GM19328 (cell line): ENCODE measurements around the gene TPST2.
A peak's percentile ranks its signal among the peaks of the same experiment; 100 is the strongest.
"Not testable (repeated sequence)": the region's sequence is repeated elsewhere in the genome, so short reads cannot be mapped to it uniquely, and the experiment has no call there.

Source experiments
- ATAC-seq: cut with Tn5 transposase; IDR thresholded peaks from one replicate; pipeline ENCODE4 v1.9.1; 2021; ENCODE audit warnings: mild to moderate bottlenecking, moderate library complexity; ENCODE audit not compliant: unreplicated experiment

Gene TPST2

DNA sequence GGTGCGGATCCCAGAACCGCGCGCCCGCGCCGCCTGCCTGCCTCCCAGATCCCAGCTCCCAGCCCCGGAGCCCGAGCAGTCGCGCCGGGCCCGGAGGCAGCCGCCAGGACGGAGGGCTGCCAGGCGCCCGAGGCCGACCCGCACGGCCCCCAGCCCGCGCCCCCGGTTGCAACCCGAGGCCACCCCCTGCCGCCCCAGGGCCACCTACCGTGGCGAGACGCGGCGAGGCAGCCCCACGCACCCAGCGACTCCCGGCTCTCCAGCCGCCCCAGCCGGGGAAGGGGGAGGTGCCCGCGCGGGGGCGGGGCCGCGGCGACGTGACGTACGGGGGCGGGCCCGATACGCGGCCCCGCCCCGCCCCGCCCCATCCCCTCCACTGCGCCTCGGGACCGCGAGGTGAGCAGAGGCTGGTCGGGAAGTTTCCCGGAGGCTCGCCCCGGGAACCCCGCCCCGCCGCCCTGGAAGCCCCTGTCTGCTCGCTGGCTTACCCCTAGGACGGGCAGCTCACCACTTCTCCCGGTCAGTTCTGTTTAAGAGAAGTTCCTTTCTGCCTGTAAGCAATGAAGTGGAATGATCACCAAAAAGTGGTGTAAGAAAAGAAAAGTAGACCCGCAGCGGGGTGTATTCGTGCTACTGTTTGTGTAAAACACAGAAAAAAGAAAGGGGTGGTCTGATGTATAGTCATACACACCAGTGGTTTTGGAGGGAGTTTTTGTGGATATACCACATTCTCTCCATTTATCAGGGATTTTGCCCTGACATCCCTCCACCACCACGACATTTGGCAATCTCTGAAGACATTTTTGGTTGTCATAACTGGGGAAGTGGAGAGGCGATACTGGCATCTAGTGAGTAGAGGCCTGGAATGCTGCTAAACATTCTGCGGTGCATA, at the start of gene TPST2:
Gene TPST2, minus strand, starts transcription at position 288 of the 892 bp plus-strand sequence. CDS start 48,502 bp downstream, outside the sequence.
- peak; percentile 66 for ATAC-seq

DNA sequence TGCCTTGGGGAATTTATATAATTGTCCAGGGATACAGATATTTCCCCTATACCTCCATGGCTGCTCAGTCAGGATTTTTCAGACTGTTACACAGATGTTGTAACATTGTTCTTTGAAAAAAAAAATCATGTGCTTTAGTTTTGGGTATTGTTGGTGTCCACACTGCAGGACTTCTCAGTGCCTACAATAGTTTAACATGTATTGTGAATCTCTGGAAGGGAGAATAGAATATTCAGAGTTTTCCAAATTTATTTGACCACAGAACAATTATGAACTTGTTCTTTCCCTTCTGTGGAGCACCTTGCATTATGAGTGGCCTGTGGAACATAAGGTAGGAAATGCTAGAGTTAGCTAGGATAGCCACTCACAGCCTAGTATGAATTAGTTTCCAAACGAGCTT, 46.4 kb upstream of the TPST2 start:
- ATAC-seq = no peak

DNA sequence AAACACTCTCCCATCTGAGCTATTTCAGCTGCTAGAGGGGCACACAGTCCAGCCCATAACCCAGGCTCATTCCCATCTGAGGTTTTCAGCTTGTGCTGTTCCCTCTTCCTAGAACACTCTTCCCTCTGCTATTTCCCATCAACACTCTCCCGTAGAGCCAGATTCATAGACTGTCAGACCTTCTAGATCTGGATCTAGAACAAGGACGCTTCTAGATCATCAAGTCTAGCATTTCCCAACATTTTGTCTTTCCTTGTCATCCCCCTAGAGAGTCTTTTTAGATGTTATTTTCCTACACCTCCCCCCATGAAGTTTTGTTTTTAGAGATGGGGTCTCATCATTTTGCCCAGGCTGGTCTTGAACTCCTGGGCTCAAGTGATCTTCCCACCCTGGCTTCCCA, 45.2 kb upstream of the TPST2 start:
- no peak for ATAC-seq

DNA sequence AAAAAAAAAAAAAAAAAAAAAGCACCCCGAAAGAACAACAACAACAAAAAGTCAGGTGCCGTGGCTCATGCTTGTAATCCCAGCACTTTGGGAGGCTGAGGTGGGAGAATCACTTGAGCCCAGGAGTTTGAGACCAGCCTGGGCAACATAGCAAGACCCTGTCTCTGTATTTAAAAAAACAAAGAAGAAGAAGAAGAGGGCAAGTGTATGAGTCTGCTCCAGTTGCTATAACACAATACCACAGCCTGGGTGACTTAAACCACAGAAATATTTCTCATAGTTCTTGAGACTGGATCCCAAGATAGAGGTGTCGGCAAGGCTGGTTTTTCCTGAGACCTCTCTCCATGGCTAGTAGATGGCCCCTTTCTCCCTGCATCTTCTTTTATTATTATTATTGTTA, 44.3 kb upstream of the TPST2 start:
- no peak for ATAC-seq

DNA sequence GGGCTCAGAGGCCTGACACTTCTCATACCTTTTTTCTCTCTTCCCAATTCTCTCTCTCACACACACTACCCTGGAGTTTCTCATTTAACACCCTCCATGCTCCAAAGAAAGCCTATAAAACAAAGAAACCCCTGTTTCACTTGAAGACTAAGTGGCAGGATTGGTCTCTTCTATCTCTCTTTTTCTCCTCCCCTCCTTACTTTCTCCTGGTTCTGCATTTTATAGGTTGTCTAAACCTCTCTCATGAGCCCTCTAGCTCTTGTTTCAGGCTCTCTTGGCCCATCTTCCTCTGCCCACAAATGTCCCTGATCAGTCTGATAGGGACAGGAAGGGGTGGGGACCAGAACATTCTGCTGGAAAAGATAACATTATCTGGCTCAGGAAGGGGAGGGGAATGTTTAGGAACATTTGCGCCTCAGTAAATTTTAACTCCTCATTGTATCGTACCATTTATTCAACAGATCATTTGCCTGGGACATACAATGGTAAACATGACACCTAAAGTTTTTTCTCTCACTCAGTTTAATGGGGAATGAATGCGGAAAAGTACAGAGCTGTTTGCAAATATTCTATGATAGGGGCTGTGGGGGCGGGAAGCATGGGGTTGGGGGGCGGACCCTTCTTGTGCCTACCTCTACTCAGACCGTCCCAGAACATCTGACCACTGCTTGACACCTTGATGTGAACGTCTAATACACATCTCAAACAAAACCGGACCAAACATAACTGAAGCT, 42.7 kb upstream of the TPST2 start:
- no peak for ATAC-seq

DNA sequence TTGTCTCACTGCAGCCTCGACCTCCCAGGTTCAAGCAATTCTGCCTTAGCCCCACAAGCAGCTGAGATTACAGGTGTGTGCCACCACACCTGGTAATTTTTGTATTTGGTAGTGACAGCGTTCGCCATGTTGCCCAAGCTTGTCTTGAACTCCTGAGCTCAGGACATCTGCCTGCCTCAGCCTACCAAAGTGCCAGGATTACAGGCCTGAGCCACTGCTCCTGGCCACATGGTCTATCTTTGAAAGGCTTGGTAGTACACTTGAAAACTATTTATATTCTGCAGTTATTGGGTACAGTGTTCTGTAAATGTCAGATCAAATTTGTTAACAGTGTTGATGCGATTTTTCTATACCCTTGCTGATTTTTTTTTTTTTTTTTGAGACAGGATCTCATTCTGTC, 41.4 kb upstream of the TPST2 start:
- no peak for ATAC-seq

DNA sequence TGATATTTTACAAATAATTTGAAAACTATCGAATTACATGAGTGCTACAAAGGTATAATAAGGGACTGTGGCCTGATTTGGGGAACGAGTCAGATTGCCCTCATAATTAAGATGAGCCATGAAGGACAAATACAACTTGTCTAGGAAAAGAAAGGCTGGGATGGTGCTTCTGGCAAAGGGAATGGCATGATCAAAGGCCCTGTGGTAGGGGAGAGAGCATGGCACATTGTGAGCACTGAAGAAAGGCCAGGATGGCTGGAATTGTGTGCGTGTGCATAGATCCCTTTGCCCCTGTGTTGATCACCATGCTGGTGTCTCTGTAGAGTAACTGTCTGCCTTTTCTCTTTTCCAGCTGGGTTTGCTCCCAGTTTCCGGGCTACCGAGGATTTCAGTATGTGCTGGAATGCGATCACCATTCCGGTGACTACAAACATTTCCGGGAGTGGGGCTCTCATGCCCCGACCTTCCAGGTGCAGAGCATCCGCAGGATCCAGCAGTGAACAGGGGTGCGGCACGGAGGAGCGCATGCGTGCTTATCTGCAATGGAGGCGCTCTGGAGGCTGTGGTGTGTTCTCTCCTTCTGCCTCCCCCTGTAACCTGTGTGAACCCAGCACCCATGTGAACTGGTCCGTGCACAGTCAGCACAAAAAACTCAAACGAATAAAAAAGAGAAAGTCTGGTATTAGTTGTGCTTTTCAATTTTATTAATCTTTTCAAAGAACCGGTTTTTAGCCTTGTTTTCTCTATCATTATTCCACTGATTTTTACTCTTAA, 40.2 kb upstream of the TPST2 start:
- ATAC-seq = no peak

DNA sequence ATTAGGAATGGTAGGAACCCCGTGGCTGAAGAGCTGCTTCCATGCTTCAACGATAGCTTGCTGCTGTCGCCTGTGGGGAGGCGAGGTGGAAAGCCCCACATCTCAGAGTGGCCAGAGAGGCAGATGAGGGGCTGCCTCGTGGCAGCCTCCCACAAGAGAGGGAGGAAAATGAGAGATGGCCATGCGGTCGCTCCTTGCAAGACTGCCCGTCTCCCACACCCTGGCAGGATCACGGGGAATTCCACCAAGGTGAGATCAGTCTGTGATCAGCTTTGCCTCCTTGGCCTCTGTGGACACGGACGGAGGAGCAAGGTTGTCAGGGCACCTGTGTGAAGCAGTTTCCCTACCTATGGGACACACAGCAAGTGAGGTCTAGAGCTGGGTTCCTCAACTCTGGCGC, 34.9 kb upstream of the TPST2 start:
- no peak for ATAC-seq

DNA sequence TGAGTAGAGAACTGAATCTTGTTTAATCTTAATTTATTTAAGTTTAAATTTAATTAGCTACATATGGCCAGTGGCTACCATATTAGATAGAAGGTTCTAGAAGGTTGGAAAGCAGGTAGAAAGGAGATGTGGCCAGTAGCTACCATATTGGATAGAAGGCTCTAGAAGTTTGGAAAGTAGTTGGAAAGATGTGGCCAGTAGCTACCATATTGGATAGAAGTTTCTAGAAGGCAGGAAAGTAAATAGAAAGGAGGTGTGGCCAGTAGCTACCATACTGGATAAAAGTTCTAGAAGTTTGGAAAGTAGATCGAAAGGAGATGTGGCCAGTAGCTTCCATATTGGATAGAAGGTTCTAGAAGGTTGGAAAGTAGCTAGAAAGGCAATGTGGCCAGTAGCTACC, 34.1 kb upstream of the TPST2 start:
- ATAC-seq = no peak

DNA sequence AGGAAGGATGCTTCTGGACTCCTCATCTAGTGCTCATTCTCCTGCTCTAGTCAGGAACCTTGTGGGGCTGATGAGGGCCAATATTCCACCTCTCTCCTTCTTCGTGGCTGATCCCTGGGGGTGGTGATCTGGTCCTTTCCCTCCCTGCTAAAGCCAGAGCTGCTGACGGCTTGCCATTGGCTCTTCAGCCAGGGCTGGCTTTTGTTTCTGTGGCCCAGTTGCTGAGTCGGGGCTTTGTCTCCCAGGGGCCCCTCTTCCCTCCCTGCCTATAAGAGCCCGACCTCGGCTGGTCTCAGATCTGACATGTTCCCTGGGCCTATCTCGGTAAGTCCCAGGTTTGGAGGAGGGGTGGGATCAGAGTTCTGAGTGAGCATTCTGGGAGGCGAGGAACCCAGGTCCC, 31.7 kb upstream of the TPST2 start, which contains the start of gene CRYBA4:
Gene CRYBA4, plus strand, starts transcription at position 301 of the 400 bp plus-strand sequence. CDS start 634 bp downstream, outside the sequence.
- ATAC-seq = no peak

DNA sequence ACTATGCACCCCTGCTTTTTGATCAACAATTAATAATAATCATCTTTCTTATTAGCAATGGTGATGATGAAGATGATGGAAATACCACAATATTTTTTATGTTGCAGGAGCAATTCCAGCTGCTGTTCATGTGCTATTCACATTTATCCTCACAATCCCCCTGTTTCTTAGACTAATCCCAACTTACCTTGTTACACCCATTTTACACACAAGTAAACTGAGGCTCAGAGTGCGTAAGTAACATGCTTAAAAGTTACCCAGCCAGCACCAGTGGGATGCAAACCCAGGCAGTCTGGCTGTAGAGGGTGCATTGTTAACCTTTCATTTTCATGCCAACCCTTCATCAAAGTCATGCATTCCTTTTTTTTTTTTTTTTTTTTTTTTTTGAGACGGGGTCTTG, 30.3 kb upstream of the TPST2 start:
- no peak for ATAC-seq

DNA sequence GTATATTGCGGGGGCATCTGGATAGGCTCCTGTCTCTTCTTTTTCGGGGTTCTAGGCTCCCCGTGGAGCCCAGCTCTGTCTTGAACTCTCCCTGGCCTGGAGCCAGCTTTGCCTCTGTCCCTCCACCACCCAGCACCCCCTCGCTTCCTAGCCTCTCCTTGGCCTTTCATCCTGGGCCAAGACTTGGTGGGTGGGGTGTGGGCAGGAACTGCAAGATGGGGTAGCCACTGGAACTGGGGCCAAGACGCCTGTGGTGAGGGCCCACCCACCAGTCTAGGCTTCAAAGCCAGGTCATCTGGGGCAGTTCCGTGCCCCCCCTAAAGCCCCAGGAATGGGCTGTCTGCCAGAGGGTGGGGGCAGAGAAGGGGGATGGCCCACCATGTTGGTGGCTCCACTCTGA, 29.6 kb upstream of the TPST2 start:
- ATAC-seq = no peak

DNA sequence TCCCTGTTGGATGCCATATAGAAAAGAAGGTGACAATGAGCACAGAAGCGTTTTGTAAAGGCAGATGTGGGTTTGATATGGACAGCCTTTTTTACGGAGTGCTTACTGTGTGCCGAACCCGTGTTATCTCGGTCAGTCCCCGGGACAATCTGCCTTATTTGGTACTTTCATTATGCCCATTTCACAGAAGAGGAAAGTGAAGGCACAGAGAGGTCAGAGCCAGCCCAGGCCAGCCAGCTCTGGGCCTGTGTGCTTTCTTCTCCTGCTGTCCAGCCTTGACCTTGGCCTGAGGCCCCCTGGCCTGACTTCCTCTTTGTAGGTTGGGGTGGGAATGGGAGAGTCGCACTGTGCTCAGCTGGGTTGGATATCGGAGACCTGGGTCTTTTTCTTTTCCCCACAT, 28.5 kb upstream of the TPST2 start:
- no peak for ATAC-seq

DNA sequence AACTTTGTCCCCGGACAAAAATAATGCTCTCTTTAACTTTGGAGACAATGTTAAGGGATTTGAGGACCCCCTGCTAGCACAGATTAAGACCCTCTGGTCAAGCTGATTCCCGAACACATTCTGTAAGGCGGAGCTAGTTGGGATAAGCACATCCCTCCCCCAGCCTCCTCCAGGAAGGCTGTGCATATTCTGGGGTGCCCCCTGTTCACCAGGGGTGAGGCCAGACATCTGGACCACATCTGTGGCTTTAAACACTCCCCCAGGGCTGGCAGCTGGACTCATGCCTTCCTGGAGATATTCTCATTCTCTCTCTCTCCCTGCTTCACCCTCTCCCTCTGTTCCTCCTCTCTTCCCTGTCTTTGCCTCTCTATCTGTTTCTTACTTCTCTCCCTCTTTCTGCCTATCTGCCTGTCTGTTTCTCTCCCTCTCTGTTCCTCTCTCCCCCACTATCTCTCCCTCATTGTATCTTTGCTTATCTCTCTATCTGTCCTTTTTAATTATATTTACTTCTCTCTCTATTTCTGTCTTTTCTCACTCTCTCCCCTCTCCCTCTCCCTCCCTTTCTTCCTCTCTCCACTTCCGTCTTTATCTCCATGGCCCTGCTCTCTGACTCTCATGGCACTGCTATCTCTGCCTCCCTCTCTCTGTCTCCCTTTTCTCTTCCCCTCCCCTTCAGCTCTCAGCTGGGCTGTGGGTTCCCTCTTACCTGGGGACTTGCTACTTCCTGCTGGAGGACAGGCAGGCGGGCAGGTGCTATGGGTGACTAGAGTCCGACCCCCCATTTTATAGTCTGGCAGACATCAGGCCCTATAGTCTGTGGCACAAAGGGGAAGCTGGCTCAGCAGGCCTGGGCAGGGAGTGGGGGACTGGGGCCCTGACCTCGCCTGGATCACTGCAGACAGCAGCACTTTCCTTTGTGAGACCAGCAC, 27.6 kb upstream of the TPST2 start, which contains the start of gene CRYBB1:
Gene CRYBB1, minus strand, starts transcription at position 757 of the 929 bp plus-strand sequence. CDS start 1,708 bp downstream, outside the sequence.
- no peak for ATAC-seq

DNA sequence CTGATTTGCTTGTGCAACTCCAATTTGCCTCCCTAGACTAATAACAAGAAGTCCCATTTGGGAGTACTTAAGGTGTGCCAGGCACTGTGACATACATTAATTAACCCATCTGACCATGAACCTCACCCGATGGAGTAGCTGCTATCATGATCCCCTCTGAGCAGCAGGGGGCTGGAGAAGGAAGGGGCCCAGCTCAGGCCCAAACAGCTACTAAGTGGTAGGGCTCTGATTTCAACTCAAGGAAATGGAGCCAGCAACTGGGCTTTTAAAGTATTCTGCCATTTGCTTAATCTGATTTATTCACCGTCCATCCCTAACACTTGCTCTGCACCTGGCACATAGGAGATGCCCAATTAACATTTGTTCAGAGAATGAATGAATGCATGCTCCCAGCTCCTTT, 26.7 kb upstream of the TPST2 start:
- ATAC-seq = no peak

DNA sequence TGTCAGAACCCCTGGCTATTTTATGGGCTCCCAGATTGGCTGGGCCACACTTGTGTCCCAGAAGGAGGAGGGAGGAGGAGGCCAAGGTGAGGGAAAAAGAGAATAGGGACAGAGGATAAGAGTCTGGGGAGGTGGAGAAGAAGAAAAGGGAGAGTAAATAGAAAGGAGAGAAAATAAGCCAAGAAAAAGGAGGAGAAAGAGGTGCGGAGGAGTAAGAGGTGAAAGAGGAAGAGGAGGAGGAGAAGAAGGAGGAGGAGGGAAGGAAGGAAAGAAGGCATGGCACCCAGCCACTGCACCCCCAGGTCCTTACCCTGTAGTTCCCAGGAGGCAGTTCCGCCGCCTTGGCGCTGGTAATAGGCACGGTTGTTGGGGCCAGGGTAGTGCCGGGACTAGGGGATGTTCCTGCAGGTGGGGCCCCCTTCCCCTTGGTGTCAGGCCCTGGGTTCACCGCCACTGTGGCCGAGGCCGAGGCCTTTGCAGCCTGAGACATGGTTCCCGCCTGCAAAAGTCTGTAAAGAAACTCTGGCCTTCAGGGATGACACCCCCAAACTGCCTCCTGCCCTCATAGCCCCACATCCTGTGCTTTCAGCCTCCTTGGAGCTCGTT, 26.0 kb upstream of the TPST2 start:
- no peak for ATAC-seq

DNA sequence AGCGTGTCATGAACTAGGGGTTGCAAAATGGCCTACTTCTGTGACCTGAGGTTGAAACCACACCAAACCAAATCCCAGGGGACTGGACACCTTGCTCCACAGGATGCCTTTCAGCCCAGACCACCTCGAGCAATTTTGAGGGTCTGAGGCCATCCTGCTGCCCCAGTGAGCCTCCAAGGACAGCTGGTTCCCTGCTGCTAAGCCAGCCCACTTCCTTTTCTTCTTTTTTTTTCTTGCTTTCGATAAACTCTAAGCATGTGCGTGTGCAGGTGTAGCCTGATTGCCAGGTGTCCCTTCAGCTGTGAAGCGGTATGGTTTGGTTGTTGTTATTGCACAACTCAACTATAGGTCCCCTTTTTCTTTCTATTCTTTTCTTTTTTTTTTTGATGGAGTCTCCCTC, 25.2 kb upstream of the TPST2 start:
- ATAC-seq = no peak

DNA sequence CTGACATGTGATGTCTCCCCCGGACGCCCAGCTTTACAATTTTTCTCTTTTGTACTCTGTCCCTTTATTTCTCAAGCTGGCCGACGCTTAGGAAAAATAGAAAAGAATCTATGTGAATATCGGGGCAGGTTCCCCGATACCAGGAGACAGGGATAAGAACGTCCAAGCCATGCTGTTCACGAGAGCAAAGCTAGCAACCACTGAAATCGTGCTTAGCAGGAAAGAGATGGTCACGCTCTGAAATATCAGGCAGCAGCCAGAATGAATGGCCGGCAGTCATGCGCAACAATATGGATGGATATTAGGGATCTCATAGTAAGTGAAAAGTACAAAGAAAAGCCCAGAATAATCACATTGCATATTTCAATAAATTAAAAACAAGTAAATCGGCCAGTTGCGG, 24.4 kb upstream of the TPST2 start:
- no peak for ATAC-seq

DNA sequence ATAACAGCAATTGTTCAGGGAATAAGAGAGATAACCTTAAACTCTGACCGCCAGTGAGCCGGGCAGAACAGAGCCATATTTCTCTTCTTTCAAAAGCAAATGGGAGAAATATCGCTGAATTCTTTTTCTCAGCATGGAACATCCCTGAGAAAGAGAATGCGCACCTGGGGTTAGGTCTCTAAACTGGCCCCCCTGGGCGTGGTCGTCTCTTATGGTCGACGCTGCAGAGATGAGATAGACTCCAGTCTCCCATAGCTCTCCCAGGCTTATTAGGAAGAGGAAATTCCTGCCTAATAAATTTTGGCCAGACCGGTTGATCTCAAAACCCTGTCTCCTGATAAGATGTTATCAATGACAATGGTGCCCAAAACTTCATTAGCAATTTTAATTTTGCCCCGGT, 23.8 kb upstream of the TPST2 start:
- not testable (repeated sequence) for ATAC-seq

DNA sequence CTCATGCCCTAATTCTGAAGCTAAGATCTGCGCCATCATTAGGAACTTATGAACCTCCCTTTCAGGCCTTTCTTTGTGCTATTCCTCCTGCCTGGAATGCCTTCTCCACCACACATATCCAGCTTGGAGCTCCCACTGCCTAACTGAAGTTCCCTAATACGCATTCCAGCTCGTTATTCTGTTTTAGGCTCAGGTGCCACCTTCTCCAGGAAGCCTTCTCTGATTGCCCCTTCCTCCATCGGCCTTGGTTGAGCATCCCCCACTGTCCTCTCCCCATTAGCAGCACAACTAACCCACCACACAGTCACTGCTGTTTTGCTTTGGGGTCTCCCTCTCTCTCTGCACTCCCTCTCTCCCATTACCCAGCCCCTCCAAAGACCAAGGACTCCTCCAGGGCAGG, 22.7 kb upstream of the TPST2 start:
- ATAC-seq = no peak
